ENCODE results near the gene ZNF511. TPM values are rescaled to one million over a fixed set of nuclear protein-coding genes. Genes with fewer than 3 reads are reported as not detected.

The ZNF511 gene, protein sequence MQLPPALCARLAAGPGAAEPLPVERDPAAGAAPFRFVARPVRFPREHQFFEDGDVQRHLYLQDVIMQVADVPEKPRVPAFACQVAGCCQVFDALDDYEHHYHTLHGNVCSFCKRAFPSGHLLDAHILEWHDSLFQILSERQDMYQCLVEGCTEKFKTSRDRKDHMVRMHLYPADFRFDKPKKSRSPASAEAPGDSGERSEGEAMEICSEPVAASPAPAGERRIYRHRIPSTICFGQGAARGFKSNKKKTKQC
- total RNA-seq: 10 to 100 TPM; 15.5 to 24.4 (median 17.3) TPM

DNA sequence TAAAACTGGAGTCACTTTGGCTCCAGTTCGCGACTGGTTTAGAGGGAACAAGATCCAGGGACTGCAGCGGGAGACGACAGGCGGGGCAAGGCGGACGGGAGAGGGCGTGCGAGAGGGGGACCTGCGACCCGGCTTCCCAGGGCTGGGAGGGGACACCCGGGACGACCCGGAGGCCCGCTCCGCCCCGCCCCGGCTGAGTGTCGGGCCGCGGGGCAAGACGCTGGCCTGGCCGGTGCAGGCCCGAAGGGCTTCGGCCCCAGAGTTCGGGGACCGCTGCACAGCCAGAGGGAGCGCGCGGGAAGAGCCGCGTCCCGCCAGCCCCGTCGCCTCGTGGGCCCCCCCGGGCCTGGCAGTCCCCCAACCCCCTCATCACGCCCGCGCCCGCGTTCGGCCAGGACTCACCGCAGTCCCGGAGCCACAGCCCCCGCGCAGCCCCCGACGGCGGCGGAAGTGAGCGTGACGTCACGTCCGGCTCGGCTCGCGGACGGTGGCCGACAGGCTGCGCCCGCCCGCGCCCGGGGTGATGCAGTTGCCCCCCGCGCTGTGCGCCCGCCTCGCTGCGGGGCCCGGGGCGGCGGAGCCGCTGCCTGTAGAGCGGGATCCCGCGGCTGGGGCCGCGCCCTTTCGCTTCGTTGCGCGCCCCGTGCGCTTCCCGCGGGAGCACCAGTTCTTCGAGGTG lies at the start of gene ZNF511, which contains the start of gene TUBGCP2:
ZNF511 (plus strand) TSS at position 494 of the 679 bp plus-strand sequence; CDS start at position 524, 30 bp downstream.
TUBGCP2 (minus strand) TSS at position 452 of the 679 bp plus-strand sequence. CDS start 5,931 bp downstream, outside the sequence.
- under 1% methylated on average over 14 of the region's 89 CpGs for WGBS
- peak; percentile 93 to 94 for DNase-seq (ENCODE audit: low spot score in 2 of 2)
- TF ChIP-seq POLR2AphosphoS5 (IDR thresholded peaks at IDR 0.05): peak in 1 of 3 donors; percentile 32
- TF ChIP-seq POLR2A (IDR thresholded peaks at IDR 0.05): peak in 1 of 2 donors; percentile 85
- no peak for TF ChIP-seq EP300 (IDR thresholded peaks at IDR 0.05)
- no peak for TF ChIP-seq CTCF (IDR thresholded peaks at IDR 0.05)

GRCh38 chr10:133259602-133259989 lies 49.1 kb upstream of the ZNF511 start:
- 90% methylated on average over 2 of the region's 12 CpGs for WGBS
- peaks cover 63% of the 10 kb centered on the region for H3K4me1 ChIP-seq
- no peaks in the 10 kb centered on the region for H3K9me3 ChIP-seq
- H3K27ac ChIP-seq: peak overlapping the region; percentile 80
- H3K4me3 ChIP-seq: no peak overlapping the region
- no peak for TF ChIP-seq POLR2A (IDR thresholded peaks at IDR 0.05)
- no peak for TF ChIP-seq CTCF (IDR thresholded peaks at IDR 0.05)
- TF ChIP-seq EP300 (IDR thresholded peaks at IDR 0.05): no peak
- TF ChIP-seq POLR2AphosphoS5 (IDR thresholded peaks at IDR 0.05): no peak
- no peak for DNase-seq (ENCODE audit: low spot score in 2 of 2)
- H3K36me3 ChIP-seq: no peaks in the 10 kb centered on the region
- no peaks in the 10 kb centered on the region for H3K27me3 ChIP-seq

More for the DNA sequence above, at the start of gene ZNF511, which contains the start of gene TUBGCP2:
- Histone ChIP-seq H3K36me3 (peaks cover 37% of the 10 kb centered on the region), H3K4me1 (peaks cover 35% of the 10 kb centered on the region), H3K9me3 (no peaks in the 10 kb centered on the region), H3K27ac (peak within 1 kb of the TSS; percentile 100), H3K27me3 (no peaks in the 10 kb centered on the region), H3K4me3 (peak within 1 kb of the TSS; percentile 100)

DNA sequence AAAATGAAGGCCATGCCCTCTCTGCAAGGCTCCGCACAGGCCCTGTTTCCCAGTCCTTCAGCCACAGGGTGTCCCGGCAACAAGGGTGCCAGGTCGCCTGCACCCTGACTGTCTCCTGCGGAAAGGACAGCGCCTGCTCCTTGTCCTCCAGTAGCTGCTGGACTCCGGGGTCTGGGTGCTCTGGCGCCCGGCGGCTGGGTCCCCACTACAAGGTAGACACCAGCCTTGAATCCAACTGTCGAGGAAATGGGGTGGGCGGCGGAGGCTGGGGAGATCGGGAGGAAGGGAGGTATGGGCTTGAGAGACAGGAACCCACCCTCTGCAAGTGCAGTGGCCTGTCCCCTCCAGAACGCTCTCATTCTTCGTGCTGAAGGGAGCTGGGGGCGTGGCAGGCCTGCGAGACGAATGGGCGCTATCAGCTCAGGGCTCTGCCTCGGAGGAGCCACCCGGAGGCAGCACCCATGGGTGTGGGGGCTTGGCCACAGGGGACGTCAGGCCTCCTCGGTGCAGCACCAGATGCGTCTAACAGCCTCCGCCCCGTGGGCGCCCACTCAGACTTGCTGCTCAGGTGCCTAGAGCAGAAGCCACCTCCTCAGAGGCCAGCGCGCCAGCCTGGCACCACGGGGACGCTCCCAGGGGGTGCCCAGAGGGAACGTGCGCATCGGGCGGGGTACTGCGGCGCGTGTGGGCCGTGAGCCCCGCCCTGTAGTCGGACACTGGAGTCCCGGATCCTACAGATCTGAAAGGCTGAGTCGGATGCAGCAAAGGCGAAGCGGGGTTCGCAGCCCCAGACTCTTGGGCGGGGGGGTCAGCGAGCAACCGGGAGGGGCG lies 47.6 kb upstream of the ZNF511 start:
- Histone ChIP-seq H3K36me3 (no peaks in the 10 kb centered on the region), H3K4me1 (peaks cover 64% of the 10 kb centered on the region), H3K4me3 (peak overlapping the region; percentile 94), H3K9me3 (no peaks in the 10 kb centered on the region), H3K27ac (peak overlapping the region; percentile 93), H3K27me3 (no peaks in the 10 kb centered on the region)
- TF ChIP-seq EP300 (IDR thresholded peaks at IDR 0.05) (no peak), POLR2AphosphoS5 (IDR thresholded peaks at IDR 0.05) (no peak), CTCF (IDR thresholded peaks at IDR 0.05) (no peak), POLR2A (IDR thresholded peaks at IDR 0.05) (no peak)
- DNase-seq (ENCODE audit: low spot score in 2 of 2): peak in 1 of 2 donors; percentile 84
- WGBS: no CpG with 5 or more reads among the region's 50 CpGs

DNA sequence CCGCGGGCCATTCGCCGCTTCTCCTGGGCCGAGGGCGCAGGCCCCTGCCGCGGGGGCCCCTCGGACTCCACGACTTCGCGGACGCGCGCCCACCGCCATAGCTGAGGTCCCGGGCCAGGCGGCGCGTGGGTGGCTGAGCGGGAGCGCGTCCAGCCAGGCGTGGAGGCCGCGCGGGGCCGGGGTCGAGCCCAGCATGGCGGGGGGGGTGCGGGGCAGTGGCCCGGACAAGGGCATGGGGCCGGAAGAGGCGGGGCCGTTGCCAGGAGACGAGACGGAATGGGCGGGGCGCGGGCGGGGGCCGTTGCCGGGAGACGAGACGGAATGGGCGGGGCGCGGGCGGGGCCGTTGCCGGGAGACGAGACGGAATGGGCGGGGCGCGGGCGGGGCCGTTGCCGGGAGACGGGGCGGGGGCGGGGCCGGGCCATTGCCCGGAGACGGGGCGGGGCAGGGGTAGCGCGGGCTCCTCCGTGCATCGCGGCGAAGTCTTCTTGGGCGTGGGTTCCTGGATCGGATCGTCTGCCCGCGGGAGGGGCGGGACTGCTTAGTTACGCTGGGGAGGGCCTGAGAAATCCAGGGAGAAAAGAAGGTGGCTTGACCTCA lies 46.9 kb upstream of the ZNF511 start:
- no peak for TF ChIP-seq EP300 (IDR thresholded peaks at IDR 0.05)
- TF ChIP-seq POLR2AphosphoS5 (IDR thresholded peaks at IDR 0.05): no peak
- TF ChIP-seq POLR2A (IDR thresholded peaks at IDR 0.05): peak in 1 of 2 donors; percentile 60
- no peak for TF ChIP-seq CTCF (IDR thresholded peaks at IDR 0.05)
- WGBS: 8% methylated on average over 32 of the region's 79 CpGs
- Histone ChIP-seq H3K4me3 (peak overlapping the region; percentile 94), H3K36me3 (no peaks in the 10 kb centered on the region), H3K27me3 (no peaks in the 10 kb centered on the region), H3K4me1 (peaks cover 64% of the 10 kb centered on the region), H3K9me3 (no peaks in the 10 kb centered on the region), H3K27ac (peak overlapping the region; percentile 93)
- peak; percentile 92 to 93 for DNase-seq (ENCODE audit: low spot score in 2 of 2)

Measured in suprapubic skin (tissue), 4 donors.